CD4-positive, alpha-beta T cell treated with Interleukin-17A for 1 hour (primary cell): ENCODE data around the gene MPZL2.

Experiments used
- DNase-seq: peaks from one replicate; pipeline ENCODE4 v3.0.0-alpha.2; 2020

The MPZL2 gene

GRCh38 chr11:118217575-118217974, 46.5 kb downstream of the MPZL2 start:
- no peak for DNase-seq

DNA sequence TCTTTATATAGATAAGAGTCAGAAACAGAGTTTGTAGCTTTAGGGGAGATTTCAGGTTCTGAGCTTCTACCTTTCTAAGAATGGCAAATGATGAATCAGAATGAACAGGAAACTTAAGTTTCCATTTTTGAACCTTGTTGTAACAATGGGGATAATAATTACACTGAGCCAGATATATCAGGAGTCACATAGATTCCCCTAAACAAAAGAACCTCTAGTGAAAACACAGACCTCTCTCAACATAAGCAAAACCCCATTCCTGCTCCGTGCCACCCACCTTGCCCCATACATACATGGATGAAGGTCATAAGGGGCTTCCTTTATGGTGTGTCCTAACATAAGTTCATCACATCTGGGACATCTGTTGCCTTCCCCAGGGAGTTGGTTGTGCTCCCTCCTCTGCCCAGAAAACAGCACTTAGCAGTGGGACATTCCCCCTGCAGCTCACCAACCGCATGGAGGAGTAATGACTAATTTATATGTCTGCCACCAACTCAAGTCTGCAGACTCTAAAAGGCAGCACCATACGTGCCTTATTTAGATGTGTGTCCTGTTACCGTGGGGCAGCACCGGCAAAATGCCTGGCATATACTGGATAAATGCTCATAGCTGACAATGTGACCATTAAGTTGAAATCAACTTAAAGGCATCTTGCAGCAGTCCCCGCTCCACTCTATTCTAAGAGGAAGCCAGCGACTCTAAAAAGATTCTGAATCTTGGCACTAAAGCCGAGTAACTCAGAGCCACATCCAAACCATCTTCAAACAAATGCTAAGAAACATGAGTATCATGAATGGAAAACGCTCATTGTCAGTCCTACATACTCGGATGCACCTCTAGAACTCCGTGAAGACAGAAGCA, 47.2 kb downstream of the MPZL2 start:
- peak; percentile 59 for DNase-seq

GRCh38 chr11:118215765-118216164, 48.3 kb downstream of the MPZL2 start:
- no peak for DNase-seq

- no peak for DNase-seq
Observed at GRCh38 chr11:118215262-118215661, 48.8 kb downstream of the MPZL2 start.

DNA sequence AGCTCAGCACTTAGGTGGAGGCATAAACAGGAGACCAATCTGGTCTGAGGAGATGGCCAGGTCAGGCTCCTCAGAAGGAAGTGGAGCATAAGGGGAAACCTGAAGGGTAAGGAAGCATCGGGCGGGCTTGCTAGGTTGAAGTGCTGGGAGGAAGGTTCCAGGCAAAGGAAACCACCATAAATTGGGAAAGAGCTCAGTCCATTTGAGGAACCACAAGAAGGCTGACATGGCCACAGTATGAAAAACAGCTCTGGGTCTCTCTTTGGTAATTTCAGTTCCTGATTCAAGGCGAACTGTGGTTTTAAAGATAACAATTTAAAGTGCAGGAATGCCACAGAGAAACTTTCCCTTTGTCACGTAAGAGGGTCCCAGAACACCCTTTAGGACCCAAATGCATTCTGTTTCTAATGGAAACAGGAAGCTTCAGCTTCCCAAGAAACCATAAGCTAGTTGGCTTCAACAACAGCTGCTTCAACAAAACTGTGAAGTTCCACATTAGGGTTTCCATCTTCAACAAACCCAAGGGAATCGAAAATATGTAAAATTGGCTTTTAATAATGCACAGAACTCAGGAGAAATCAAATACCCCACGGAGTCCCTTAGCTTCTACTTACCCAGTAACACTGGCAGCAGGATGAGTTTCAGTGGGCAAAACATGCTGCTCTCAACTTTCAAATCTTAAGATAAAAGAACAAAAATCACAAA, 49.7 kb downstream of the MPZL2 start:
- no peak for DNase-seq

- DNase-seq = no peak
Observed at GRCh38 chr11:118213781-118214180, 50.3 kb downstream of the MPZL2 start.

- DNase-seq = no peak
Observed at GRCh38 chr11:118213201-118213600, 50.9 kb downstream of the MPZL2 start.

DNA sequence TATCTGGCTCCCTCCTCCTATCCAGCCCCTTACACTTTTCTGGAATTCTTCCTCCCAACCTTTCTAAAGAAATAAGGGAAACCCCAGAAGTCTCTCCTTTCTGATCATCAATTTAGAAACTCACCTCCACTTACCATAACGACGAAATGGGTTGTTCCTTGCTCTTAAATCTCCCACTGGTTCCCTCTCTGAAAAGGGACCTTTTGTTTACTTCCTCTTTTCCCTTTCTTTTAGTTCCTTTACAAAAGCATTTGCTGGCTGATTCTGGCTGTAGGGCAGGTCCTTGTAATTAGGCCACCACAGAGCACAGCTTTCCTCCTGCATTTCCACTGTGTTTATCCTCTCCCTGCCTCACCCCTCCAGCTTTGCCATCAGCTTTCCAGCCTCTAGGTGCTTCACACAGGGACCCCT, 51.3 kb downstream of the MPZL2 start:
- no peak for DNase-seq

- DNase-seq = no peak
Observed at GRCh38 chr11:118212131-118212725, 51.9 kb downstream of the MPZL2 start.

GRCh38 chr11:118211006-118211405, 53.1 kb downstream of the MPZL2 start:
- DNase-seq = no peak

GRCh38 chr11:118210323-118210722, 53.8 kb downstream of the MPZL2 start:
- no peak for DNase-seq

GRCh38 chr11:118209033-118209432, 55.1 kb downstream of the MPZL2 start:
- no peak for DNase-seq

GRCh38 chr11:118207079-118207478, 57.0 kb downstream of the MPZL2 start:
- no peak for DNase-seq

- DNase-seq = peak; percentile 25
Observed at GRCh38 chr11:118206391-118207031, 57.6 kb downstream of the MPZL2 start.

DNA sequence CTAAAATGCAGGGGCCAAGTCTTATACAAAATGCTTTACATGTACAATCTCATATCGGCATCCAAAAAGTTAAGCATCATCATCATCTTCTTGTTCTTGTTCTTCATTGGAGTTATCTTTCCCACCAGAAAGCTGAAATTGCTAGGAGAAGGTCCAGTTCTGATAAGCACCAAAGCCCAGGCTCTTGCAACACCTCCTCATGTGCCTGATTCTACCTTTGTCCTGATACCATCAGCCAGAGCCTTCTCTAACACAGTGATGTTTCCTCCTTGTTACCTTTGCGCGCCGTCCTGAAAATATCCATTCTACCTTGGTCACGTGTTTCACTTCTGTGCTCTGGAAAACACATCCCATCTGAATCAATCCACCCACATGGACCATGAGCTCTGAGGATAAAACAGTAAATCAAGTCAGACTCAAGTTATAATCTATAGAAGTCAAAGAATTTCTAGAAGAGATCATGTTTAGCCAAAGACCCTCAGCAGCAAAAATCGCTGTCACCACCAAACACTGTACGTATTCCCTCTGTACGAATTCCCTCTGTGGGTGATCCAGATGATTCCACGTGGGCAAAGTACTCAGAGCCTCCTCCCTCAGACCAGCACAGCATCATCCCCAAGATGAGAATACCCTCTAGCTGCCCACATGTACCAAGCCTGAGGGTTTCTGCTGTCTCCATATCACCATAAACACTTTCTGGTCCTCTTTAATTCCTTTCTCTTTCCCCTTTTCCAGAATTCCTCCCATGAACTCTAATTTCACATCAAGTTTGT, 58.3 kb downstream of the MPZL2 start:
- DNase-seq = no peak
